HG02852 (cell line): Measurements from ENCODE around the gene NXPE3.

Experiments used
- ATAC-seq: cut with Tn5 transposase; IDR thresholded peaks from one replicate; pipeline ENCODE4 v1.9.1; 2021; ENCODE audit warnings: mild to moderate bottlenecking, moderate library complexity; ENCODE audit not compliant: unreplicated experiment

NXPE3 gene

DNA sequence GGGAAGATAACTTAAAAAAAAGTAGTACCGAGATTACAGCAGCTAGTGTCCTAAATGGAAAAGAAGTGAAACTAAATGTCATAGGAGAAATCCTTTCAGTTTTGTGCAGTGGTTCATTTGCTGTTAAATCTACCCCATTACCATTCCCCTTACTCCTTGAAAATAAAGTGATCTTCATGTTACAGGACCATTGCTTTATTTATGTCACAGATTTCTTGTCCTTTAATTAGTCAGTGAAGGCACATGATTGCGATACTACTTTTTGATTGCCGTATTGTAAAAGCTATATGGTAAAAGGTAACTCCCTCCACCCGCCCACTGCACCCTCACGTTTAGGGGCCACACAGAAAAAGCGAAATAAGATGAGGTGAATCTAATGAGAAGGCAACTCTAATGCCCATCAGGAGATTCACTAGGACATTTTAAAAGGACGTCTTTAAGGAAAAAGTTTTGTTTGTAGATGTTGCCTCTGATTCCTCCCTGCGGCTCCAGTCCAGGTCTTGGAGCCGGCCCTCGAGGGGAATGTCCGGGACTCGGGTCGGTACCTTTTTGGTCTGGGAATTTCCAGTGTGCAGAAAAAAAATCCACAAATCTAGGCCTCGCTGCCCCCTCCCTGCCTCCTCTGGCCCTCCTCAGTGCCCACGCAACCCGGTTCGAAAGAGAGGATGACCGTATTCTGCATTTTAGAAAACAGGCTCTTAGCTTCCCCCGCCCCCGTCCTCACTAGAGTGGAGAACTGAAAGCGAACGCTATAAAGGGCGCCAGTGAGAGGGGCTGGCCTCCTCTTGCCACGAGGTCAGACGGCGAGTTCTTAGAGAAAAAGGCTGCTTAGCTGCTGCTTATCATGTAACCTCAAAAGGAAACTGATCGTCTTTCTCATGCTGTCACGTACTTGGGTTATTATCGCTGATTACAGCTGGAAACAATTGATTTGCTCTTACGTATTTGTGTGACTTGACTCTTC is 48.5 kb downstream of the NXPE3 start:
- peak; percentile 85 for ATAC-seq

DNA sequence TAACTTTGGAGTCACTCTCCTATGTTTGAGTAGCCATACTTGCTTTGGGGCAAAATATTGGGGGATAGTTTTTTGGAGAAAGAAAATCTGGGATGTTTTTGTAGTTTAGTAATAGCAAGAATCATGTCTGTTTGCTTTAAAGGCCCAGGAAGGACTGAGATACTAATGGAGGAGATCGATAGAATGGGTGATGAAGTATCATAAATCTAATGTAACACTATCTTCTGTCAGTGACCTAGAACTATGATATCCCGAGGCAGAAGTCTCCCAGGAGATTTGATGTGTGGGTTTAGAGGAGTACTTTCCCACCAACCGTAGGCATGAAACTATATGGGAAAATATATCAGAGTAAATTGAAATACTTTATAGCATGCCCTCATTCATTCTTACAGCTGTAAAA is 49.3 kb downstream of the NXPE3 start:
- no peak for ATAC-seq

DNA sequence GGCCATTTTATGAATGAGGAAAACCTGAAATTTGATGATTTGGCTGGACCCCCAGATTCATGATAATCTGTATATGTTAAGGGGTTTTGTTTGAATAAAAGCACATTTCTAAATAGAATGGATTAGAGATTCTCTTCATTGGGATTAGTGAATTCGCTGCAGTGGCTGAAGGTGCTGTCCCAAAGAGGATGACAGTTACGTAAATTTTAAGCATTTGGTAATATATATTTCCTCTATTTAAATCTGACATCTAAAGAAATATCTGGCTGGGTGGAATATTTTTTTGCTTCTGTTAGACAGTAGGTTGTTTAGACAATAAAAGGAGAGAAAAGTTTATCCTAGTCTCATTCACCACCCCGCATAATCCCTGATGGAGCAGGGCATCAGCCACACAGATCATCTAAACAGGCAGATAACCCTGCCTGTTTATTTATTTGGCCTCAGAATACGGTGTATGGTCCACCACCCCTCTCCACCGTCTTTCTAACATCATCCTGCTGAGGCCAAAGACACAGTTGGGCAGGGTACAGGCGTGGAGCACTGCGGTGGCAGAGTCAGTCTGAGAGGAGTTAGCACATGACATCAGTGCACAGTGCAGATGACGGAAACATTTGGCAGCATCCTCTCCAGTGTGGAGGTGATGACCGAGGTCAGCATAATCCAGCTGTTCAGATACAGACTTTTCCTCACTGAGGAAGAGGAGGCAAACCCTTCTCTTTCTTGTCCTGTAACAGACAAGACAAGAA is 49.9 kb downstream of the NXPE3 start:
- ATAC-seq = peak; percentile 45

DNA sequence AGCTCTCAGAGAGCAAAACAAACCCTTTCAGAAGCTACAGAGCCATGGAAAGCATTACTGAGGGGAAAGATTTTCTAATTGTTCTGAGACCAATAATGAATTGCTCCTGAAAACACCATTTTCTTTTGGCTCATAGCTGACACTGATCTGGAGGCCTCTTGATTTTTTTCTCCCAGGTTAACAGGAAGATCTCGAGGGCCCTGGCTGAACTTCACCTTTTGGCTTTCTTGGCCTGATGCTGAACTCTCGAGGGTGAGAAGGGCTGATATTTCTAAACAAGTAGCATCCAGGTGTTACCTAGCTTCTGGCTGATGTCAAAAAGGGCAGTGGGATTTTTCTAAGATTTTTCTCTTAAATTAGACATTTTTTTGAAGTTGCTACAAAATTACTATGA is 50.4 kb downstream of the NXPE3 start:
- ATAC-seq = no peak

DNA sequence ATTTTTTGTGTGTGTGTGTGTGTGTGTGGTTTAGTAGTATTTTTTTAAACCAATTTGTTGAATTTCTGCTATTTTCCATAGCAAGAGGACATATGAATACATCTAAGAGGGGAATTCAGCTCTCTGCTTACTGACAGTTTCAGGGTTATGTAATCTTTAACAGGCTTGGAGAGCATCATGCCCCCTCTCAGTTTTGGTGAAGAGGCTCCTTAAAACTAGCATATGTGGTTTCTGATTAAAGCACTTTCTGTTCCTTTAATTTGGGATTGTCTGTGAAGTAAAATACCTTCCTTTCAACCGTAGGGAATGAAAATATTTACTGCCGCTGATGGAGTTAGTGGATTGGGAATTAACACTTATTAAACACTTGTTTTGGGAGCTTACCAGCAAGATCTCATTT is 50.9 kb downstream of the NXPE3 start:
- ATAC-seq = no peak

DNA sequence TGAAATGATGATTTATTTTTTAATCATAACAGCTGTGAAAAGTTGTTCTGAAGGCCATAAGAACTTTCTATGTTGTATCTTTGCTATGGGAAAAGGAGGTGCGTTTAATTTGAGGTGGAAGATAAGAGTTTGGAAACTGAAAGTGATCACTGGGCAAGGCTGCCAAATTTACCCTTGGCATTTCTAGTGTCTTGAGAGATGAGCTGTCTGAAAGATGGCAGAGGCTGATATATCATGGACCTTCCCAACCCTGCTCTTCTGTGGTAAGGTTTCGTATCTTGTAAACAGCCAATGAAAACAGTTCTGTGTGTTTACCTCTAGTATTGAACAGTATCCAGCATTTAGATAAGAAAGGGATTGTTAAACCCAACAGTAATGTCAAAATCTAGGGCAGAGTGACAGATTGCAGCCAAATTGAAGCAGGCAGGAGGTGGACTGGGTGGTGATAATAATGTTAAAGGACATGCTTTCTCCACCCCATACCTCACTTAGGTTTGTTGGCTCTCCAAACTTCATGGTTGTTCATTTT is 54.5 kb downstream of the NXPE3 start:
- ATAC-seq = no peak

DNA sequence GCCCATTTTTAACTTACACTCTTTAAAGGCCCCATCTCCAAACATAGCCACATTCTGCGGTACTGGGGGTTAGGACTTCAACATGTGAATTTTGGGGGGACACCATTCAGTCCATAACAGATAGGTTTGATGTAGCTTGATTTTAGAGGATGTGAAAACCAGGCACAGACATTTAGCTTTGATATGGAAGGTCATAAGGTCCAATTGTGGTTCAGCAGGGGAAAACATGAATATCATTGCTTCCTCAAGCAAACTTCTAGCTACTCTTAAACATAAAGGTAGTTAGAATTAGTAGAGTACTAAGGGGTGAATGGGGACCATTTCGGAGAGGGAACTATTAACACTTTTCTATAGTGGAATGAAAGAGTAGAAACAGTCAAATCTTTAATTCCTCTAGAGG is 56.7 kb downstream of the NXPE3 start:
- ATAC-seq = no peak

DNA sequence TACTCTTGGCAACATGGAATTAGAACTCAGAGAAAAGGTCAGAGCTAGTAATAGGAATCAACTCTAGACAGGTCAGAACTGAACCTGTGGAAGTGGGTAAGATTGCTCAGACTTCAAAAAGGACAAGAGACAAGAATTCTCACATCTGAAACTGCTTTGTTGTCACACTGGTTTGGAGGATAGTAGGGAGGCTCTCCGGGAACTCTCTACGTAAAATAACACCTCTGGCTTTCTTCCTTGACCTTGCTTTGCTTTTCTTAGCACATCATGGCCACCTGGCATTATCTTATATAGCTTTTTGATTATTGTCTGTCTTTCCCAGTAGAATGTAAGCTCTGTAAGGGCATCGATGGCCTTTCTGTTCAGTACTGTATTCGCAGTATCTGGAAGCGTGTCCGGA is 57.1 kb downstream of the NXPE3 start:
- no peak for ATAC-seq

DNA sequence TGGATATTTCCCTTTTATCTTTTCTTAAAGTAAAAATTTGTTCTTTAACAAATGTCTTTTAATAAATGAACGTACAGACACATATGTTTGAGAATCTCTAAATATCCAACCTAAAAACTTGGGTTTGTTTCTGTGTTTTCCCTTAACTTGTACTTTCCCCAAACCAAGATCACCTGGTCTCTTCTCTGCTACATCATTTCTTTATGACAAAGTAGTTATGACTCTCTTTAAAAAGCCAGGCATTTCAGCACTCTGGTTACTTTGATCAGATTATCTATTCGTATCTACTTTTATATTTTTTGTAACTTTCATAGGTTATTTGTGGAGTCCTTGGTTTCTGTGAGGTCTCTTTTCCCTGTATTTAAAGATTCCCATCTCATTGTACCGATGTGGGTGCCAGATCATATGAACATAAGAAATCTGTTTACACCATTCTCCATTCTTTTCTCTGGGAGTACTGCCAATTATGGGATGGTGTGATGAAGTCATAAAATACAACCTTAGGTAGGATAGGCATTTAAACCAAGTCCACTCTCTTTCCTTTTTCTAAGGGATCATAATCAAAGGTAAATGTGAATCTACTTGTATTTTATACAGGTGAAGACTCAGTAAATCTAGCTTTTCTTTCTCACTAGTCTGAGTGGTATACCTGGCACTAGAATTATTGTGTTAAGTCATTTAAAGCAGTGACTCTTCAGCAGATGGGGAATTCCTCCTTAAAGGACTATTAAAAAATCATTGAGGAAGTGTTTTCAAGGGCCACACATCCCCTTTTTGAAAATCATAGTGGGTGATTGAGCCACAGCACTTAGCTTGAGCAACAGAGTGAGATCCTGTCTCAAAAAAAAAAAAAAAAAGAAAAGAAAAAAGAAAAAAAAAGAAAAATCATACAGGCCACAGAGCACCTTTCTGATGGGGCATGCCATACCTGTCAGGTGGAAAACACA is 57.9 kb downstream of the NXPE3 start:
- ATAC-seq = no peak

DNA sequence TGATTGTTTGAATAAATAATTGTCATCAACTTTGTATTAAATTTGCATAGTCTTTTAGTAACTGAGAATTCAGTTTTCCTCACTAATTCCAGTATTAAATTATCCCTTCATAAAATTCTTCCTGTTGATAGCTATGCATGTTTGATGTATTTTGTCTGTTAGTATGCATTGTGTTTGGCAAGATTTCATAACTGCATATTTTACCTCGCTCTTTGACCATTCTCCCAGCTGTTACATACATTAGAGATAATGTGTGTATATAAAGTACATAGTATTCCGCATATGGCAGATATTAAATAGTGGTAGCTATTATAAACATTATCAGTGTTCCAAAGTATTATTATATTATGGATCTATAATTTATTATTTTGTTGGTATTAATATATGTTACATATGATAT is 59.7 kb downstream of the NXPE3 start:
- ATAC-seq = no peak

DNA sequence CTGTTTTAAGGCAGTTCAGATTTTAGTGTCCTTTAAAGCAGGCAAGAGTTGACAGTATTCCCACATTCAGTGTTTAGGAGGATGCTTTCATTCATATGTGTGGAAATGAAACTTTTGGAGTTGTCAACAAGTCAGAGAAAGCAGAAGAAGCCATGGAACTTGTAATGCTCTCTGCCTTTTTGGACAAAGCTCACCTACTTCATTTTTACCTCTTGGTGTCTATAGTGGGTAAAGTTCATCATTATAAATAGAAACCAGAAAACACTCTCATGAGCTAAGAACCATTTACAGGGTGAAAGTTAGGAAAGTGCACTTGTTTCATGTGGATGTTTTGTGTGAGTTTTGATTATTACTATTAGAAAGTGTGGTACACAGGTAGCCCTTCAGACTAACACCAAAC is 61.1 kb downstream of the NXPE3 start:
- ATAC-seq = no peak

DNA sequence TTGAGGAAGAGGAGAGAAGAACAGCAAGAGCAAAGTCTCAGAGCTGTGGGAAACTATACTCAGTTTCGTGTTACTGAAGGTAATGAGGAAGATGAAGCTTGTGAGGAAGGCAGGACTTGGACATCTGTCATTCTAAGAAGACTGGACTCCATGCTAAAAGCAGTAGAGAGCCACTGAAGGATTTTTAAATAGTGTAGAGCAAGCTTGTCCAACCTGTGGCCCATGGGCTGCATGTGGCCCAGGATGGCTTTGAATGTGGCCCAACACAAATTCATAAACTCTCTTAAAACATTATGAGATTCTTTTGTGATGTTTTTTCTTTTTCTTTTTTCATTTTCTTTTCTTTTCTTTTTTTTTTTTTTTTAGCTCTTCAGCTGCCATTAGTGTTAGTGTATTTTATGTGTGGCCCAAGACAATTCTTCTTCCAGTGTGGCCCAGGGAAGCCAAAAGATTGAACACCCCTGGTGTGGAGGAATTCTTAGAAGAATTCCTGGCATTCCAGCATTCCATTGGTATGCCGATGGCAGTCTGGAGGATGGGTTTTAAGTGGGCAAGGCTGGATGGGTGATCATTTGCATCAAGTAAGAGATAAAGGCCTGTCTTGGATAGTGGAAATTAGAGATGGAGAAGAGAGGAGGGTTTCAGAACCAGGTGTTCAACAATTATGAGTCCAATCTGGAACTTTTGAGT is 63.4 kb downstream of the NXPE3 start:
- ATAC-seq = no peak

DNA sequence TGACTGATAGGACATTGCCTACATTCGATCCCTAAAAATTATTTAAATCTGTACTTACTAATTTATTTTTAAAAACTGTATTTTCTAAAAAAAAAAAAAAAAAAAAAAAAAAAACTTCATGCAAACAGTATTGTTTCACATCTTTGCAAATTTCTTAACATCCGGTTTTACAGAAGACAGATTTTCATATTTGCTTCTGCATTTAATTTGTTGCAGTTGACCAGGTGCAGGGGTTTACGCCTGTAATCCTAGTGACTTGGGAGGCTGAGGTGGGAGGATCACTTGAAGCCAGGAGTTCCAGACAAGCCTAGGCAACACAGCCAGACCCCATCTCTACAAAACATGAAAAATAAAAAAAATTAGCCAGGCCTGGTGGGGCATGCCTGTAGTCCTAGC is 63.9 kb downstream of the NXPE3 start:
- ATAC-seq = no peak

DNA sequence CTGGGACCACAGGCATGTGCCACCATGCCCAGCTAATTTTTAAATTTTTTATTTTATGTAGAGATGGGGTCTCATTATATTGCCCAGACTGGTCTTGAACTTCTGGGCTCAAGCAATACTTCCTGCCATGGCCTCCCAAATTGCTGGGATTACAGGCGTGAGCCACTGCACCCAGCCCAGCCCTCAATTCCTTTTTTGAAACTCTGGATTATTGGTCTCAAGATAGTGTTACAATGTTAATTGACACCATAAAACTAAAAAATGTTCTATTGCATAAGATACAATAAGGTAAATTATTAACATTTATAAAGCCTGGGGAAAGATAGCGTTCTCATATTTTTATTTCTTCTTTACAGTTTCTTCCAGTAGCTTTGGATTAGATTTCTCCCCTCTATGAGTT is 66.4 kb downstream of the NXPE3 start:
- no peak for ATAC-seq

DNA sequence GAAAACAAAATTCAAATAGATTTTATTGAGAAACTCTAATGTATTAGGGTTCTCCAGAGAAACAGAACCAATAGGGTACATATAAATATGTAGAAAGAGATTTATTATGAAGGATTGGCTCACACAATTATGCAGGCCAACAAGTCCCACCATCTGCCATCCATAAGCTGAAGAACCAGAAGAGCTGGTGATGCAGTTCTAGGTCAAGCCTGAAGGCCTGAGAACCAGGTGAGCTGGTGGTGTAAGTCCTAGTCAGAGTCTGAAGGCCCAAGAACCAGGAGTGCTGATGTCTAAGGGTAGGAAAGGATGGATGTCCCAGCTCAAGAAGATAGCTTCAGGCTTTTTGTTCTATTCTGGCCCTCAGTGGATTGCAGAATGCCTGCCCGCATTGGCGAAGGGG is 67.7 kb downstream of the NXPE3 start:
- no peak for ATAC-seq

DNA sequence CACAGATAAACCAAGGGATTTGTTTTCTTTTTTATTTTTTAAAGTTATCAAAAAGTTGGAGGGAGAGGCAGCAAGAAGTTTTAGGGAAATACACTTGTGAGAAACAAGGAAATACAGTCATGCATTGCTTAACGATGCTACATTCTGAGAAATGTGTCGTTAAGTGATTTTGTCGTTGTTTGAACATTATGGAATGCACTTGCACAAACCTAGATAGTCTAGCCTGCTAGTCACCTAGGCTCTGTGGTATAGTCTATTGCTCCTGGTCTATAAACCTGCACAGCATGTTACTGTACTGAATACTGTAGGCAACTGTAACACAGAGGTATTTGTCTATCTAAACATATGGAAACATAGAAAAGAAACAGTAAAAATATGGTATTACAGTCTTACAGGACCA is 68.3 kb downstream of the NXPE3 start:
- ATAC-seq = no peak

DNA sequence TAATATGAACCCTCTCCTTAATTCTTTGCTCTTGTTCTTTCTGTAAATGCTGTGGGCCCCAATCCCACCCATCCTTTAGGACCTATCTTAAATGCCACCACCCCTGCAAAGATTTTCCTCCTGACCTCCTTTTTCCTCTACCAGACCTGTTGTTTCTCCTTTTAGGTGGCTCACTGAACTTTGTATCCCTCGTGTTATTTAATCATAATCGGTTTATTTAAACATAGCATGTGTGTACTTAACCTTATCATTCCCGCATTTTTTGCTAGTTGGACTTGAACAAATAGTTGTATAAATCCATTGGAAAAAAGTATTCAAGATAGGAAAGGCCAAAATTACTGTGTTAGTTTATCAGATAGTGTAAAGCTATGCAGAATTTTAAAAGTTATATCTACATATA is 69.3 kb downstream of the NXPE3 start:
- ATAC-seq = no peak

DNA sequence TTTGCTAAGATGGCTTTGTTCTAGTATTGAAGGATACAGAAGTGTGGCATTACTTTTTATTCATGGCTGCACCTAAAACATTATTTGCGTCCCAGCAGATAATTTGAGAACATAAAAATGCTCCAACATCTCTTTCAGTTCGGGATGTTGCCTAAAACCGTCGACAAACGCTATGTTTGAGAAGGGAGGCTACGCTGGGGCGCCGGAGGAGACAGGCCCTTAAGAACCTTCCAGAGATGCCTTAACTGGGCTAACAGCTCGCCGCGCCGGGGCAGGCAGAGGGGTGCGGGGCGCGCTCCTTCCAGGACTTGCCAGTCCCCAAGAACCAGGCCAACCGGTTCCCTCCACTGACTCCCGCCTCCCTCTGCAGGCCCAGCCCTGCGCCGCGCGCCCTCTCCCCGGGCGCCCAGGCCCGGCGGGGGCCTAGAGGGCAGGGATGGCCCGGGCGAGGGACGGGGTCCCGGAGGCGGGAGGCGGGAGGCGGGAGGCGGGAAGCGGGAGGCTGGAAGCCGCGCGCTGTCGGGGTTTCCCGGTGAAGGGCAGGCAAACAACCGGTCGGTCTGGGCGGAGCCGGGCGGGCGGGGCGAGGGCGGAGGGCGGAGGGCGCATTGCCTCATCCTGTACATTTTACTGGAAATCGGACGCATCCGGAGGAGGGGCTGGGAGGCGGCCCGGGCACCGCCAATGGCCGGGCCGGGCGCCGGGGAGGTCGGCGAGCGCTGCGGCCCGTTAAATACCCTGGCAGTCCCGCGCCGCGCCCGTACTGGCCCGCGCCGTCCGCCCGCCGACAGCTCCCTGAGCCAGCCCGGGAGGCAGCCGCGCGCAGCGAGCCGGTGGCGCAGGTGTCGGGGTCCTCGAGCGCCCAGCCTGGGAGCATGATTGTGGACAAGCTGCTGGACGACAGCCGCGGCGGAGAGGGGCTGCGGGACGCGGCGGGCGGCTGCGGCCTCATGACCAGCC is 70.0 kb downstream of the NXPE3 start, which contains the start of gene NFKBIZ:
Gene NFKBIZ, plus strand, starts transcription at position 761 of the 960 bp plus-strand sequence. Its CDS starts 115 bp downstream, at position 876.
- peak; percentile 78 for ATAC-seq

DNA sequence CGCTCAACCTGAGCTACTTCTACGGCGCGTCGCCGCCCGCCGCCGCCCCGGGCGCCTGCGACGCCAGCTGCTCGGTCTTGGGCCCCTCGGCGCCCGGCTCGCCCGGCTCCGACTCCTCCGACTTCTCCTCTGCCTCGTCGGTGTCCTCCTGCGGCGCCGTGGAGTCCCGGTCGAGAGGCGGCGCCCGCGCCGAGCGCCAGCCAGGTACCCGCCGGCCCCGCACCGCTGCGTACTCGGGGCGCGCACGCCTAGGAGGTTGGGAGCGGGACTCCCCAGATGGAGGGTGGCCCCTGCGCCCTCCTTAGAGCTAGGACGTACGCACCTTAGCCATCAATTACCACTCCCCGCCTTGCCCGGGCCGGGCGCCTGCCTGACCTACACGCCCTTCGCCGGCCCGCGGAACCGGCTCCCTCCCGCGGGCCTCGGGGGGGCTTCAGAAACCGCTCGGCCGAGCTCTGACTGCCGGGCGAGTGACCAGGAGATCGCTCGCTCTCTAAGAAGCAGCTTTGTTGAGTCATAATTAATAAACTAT is 70.8 kb downstream of the NXPE3 start:
- ATAC-seq = peak; percentile 25
